GM19328 (cell line): ENCODE results near the gene DNAAF1.

Experiments used
- ATAC-seq: cut with Tn5 transposase; IDR thresholded peaks from one replicate; pipeline ENCODE4 v1.9.1; 2021; ENCODE audit warnings: mild to moderate bottlenecking, moderate library complexity; ENCODE audit not compliant: unreplicated experiment

DNAAF1 gene

DNA sequence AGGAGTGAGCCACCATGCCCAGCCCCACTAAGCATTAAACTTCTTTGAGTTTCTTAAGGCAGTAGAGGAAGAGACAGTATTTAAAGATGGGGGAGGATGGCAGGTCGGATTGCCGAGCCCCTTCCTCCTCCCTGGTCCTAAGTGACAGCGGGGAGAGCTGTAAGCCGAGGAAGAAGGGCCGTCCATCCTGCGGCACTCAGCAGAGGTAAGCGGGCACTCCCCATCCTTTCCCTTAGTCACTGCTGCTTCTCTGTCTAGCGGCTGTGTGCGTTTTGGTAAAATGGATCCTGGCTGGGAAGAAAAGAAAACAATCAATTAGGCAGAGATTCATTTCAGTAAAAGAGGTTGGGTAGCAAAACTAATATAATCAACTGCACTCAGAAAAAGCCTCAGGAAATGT, 13.9 kb downstream of the DNAAF1 start:
- ATAC-seq, result no peak

DNA sequence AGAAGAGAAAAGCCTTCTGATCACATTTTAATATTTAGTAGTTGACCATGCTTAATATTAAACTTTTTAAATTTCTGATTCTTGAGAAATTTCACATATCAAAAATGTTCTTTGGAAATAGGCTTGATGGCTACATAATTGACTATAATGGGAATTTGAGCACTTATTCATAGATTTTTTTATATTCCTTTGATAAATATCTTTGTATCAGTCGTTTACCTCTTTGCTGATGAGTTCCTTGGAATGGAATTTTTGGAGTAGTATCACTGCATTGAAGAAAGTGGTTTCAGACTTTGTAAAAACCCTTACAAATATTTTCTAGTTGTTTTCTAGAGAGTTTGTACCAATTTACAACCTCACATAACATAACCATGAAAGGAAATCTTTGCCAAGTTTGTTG, 14.7 kb downstream of the DNAAF1 start:
- no peak for ATAC-seq

DNA sequence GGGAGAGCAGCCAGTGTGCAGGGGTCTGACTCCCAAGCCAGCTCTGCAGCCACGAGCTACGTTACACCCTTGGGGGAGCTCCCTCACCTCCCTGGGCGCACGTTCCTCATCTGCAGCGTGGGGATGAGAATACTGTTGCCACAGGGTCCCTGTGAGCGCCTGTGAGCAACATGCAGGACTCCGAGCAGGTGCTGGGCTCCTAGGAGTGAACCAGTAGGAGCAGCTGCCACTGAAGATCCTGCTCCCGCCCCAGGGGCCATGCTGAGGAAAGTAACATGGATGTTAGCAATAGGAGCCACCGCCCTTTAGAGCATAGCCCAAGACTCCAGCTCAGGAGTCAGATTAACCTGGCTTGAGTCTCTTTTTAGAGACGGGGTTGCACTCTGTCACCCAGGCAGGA, 15.9 kb downstream of the DNAAF1 start:
- ATAC-seq, result no peak

DNA sequence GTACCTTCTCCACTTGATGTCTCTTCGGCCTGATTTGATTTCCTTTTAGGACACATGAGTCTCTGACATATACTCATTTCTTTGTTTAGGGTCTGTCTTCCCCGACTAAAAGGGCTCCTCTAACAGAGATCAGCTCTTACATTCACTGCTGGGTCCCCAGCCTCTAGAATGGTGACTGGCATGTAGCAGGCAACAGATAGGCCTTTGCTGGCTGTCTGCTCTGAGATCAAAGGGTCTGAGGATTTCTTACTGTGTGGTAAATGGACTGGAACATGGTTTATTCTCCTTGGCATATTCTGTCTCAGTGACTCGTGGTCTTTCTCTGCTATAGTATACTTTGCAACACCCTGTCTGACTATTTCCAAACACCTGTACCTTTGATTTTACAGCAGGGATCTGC, 16.7 kb downstream of the DNAAF1 start:
- no peak for ATAC-seq

DNA sequence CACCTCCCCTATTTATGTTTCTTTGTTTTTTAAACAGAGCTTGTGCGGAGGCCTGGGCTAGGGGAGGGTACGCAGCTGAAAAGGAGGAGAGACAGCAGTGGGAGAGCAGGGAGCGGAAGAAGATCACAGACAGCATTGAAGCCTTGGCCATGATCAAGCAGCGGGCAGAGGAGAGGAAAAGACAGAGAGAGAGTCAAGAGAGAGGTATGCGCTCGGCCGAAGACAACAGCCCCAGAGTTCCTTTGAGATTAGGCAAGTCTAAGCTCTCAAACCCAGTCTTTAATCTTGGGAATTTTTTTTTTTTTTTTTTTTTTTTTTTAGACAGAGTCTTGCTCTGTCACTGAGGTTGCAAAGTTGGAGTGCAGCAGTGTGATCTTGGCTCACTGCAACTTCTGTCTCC, 20.6 kb downstream of the DNAAF1 start:
- ATAC-seq, result no peak

DNA sequence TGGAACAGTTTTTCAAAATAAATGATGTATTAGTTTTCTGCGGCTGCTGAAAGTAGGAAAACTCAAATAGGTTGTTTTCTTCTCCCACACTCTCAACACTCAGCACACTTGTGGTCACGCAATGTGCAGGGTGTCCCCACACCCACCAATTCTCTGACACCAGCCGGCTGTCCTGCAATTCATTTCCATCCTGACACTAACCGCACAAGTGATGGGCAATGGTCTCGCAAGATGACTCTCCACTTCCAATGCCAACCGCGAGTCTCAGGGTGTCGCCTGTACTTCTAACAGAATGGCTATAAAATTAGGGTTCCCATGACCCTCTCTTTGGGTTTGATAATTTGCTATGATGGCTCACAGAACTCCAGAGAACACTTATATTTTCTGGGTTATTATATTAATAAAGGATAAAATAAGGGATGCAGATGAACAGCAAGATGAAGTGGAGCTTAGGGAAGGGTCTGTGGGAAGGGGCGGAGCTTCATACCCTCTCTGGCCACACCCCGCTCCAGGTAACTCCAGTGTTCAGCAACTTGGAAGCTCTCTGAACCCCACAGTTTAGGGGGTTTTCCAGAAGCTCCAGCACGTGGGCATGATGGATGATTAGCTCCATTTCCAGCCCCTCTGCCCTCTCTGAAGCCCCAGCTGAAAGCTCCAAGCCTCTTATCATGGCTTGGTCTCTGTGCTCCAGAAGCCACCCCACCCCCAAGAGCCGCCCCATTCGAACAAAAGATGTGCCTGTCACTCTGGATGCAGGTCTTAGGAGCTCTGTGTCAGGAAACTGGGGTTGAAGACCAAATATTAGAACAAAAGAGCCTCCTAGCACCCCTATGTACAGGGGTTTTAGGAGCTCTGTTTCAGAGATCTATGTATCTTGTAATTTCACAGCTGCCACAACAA, 21.9 kb downstream of the DNAAF1 start:
- no peak for ATAC-seq

DNA sequence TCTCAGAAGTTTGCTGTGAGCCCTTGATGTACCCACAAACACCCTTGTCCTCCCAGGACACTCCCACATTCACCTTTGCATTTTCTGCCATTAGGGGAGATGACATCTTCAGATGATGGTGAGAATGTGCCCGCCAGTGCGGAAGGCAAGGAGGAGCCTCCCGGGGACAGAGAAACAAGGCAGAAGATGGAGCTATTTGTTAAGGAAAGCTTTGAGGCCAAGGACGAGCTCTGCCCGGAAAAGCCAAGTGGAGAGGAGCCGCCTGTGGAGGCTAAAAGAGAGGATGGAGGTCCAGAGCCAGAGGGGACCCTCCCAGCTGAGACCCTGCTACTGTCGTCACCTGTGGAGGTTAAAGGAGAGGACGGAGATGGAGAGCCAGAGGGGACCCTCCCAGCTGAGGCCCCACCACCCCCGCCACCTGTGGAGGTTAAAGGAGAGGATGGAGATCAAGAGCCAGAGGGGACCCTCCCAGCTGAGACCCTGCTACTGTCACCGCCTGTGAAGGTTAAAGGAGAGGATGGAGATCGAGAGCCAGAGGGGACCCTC, 24.7 kb downstream of the DNAAF1 start:
- no peak for ATAC-seq

DNA sequence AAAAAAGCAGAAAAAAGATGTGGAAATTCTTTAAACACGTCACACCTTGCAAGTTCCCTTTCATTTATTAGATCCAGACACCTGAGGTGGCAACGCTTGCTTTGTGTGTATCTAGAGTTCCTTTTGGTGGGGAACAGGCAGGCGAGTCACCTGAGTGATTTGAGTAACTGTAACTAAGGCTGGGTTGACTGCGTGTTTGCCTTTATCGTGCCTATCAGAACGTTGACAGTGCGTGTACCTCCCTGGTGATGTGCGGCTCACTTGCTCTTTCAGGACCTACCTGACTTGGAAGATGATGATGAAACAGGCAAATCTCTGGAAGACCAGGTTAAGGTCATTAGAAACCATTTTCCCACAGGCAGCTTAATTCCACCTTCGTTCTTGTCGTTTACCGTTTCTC, 29.3 kb downstream of the DNAAF1 start:
- ATAC-seq, result no peak

DNA sequence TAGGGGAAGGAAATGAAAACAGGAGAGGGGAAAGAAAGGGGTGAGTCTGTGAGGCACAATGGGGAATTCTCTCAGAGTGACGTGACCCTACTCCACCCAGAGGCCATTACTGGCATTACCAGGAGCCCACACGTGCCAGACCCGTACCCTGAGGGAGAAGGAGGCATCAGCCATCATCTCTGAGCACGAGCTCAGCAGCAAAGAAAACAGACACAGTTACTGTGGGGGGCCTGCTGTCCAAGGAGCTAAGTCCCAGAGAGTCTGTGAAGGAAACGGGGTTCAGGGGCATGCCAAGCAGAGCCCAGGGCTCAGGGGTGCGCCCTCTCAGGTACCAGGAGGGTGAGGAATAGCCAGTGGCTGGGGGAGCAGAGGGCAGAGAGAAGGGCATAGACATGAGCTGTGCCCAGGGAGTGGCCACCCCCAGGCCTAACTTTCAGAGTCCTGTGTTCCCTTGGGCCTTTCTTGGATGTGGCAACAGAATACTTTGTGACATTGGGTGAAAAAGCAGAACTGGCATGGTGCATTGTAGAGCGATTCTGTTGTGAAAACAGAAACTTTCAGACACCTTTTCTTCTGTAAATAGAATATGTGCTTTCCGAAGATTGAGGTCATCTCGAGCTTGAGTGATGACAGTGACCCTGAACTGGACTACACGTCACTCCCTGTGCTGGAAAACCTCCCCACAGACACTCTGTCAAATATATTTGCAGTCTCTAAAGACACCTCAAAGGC, 30.4 kb downstream of the DNAAF1 start:
- ATAC-seq, result peak; percentile 71

DNA sequence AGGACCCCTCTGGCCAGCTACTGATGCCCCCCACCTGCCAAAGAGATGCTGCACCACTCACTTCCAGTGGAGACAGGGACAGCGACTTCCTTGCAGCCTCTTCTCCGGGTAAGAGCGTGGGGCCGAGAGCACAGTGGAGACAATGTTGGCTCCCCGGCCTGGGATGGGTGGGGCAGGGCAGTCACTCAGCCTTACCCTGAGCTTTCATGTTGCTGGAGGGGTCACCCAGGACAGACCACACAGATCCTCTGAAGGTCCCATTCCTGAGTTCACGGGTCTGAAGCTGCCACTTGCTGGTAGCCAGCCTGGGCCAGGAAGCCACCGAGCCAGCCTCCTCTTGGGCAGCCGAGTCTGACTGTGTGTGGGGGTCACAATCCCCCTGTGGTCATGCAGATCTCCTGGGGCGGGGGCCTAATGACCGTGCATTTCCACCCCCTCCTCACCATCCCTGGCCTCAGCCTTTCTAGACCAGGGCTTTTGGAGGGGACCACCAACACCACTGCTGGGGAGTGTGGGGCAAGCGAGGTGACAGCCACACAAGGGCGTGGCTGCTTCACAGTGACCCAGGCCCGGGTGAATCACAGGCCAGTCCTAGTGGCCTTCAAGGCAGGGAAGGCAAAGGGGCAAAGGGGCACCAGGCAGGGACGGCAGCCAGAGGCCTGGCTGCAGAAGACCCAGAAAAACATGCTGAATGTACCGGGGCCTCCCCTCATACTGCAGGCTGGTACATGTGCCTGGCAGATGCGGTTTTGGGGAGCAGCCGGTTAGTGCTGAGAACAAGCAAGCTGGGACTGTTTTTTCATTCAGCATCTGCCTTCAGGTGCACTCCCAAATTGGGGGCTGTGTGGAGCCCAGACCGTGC, 31.3 kb downstream of the DNAAF1 start:
- ATAC-seq, result no peak

DNA sequence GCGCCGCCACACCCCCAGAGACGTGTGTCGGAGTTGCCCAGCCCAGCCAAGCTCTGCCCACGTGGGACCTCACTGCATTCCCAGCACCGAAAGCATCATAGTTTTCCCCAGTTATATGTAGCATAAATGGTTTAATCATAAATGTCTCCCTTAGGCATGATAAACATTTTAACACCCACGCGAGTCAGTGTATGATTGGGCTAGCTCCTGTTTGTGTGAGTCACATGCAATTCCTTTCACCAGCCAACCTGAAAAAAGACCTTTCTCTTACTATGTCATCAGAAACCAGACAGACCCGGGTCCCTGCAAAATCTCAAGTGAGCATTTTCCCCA, 32.6 kb downstream of the DNAAF1 start:
- ATAC-seq, result no peak

DNA sequence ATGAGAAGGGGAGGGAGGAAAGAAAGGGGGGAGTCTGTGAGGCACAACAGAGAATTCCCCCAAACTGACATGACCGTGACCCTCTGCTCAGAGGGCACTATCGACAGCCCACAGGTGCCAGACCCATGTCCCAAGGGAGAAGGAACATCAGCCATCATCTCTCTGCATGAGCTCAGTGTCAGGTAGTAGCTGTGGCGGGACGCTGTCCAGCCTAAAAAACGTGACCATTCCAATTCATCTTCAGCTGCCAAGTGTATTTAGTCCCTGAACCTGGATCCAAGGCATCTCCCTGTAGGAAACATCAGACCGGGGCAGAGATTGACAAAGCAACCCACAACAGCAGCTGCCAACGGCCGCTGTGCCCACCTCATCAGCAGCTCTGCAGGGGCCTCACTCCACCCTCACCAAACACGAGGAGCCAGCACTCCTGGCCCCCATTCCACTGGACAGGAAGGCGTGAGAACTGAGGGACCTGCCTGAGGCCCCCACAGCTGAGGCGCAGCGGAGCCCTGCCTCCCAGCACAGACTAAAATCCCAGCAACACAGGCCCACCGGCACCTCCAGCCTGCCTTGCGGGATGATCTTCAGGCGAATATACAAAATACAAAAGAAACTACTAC, 33.1 kb downstream of the DNAAF1 start:
- ATAC-seq, result no peak

DNA sequence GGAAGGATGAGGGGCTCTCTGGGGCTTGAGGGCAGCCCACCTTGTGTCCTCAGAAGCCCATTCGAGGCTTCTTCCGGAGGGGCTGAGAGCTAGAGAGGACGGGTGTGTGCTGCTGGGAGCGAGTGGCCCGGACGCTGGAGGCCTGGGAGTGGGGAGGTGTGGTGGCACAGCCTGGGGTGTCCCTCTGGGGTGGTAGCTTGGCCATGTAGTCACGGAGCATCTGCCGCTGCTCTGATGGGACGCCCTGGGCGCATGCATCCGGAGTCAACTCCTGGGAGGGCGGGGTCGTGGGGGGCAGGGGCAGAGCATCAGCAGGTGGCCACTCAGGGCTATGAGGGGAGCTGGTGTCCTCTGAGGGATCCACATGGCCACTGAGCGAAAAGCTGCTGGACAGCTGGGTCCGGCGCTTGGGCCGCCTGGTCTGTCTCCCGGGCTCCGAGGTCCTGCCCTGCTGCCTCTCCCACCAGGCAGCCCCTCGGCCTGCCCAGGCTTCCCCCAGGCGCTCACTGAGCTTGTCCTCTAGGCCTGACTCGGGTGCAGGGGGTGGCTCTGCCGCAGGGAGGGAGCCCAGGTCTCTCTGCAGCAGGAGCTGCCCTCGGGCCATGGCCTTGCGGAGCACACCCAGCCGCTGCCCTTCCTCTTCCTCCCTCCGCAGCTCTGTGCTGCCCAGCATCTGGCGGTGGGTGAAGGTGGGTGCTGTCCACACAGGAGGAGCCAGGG, 33.9 kb downstream of the DNAAF1 start:
- ATAC-seq, result no peak

DNA sequence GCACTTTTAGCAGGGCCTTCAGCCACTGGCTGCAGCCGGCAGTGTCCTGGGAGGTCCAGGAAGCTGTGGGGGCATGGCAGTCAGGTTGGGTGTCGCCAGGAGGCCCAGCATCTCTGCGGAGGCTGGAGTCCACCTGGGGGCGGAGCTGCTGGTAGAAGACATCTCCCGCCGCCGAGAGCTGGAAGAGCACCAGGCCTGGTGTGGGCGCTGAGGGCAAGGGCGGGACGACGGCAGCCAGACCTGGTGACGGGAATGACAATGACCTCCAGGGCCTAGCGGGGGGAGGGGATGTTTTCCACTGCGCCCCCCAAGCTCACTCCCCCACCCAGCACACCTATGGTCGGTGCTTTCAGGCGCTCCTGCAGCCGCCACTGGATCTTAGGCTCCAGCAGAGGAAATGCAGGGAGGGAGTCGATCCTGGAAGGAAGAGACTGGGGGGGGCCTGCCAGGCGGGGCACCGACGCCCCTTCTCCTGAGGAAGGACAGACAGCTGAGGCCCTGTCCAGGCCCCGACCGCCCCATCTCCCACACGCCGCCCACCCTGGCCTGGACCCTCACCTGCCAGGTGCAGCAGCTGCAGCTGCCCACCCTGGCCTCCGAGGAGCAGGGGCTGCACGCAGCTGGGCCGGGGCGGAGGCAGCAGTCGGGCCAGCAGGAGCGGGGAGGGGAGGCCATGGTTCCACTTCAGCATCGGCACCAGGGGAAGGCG, 34.7 kb downstream of the DNAAF1 start:
- no peak for ATAC-seq

DNA sequence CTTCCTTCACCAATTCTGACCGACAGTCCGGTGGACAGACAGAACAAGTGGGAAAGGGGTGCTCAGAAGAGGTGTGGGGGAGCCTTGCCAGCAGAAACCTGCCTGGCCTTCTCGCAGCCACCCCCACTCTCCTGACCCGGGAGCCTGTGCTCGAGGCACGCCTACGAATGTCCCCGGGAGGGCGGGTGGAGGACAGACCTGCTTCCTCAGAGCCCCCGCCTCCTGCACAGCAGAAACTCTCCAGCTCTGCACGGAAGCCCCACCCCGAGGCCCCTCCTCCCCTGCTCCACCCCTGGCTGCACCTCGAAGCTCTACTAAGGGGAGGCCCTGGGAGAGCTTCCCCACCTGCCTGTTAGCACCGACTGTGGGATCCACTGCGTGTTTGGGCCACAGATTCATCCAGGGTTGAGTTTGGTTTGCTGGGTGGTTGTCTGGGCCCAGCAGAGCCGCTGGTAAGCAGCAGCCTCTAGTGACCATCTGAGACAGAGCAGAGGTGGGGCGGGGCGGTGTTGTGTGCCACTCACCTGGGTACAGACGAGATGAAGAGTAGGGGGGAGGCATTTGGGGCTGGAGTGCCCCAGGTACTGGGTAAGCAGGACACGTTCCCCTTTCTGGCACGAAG, 35.5 kb downstream of the DNAAF1 start:
- no peak for ATAC-seq

DNA sequence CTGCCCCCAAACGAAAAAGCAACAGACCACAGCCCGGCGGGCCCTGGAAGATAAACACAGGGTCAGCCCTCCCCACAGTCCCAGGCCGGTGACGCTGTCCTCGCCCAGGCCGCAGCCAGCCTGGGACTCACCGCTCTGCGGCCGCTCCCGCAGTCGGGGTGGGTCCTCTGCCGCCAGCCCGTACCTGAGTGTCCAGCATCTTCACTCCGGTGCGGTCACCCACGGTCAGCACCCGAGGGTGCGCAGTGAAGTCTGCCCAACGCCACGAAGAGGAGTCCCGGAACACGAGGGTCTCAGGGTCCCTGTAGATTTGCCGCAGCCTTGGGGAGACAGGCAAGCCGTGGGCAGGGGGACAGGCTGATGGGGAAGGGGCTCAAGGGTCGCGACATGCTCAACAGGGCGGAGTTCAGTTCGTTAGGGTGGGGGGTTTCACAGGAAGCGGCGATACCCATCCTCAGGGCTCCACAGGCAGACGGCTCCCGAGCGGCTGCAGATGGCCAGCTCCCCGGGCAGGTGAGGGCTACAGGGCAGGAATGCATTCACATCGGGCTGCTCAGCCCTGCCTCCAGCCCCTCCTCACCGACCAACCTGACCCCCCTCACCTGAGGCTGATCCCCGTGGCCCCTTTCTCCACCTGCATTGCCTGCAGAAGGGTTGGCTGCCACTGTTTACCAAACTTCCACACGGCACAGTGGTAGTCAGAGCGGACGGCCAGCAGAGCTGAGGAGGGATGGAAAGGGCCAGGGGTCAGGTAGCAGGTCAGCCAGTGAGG, 36.2 kb downstream of the DNAAF1 start:
- ATAC-seq, result no peak

DNA sequence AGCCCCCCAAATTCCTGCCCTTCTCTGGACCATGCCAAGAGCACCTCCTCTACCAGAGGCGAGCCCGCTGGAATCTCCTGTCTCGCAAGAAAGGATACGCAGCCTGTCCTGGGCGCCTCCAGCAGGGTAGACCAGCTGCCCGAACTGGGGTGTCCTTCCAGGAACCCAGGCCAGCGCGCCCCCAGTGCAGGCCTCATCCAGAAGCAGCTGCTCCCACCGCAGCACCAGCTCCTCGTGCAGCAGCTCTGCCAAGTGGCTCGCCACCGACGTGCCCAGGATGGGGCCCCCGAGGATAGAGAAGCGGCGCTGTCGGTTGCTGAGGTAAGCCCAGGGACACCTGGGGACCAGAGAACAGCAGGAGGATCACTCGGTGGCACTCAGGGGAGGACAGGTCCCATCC, 37.0 kb downstream of the DNAAF1 start:
- no peak for ATAC-seq
